GM18526 (cell line): ENCODE measurements around the gene CDKN2D.

Experiments
- POLR2A ChIP-seq: IDR thresholded peaks from 3 replicates; pipeline ENCODE4 v1.6.1; 2011; ENCODE audit not compliant: insufficient read length; ENCODE audit errors: extremely low read depth

CDKN2D gene

GRCh38 chr19:10587839-10588150 is 19.0 kb upstream of the CDKN2D start:
- no peak for TF ChIP-seq POLR2A

GRCh38 chr19:10587022-10587838 is 18.5 kb upstream of the CDKN2D start, which contains the start of gene AP1M2:
TSS of gene AP1M2 (minus strand) at chr19:10587312. CDS start at chr19:10587231, 81 bp downstream.
- TF ChIP-seq POLR2A = no peak

GRCh38 chr19:10586396-10586795 is 17.6 kb upstream of the CDKN2D start:
- no peak for TF ChIP-seq POLR2A

GRCh38 chr19:10583036-10583776 is 14.4 kb upstream of the CDKN2D start:
- TF ChIP-seq POLR2A = no peak

- TF ChIP-seq POLR2A = no peak
Measured at GRCh38 chr19:10582091-10582490, 13.3 kb upstream of the CDKN2D start.

GRCh38 chr19:10580979-10581631 is 12.3 kb upstream of the CDKN2D start:
- no peak for TF ChIP-seq POLR2A

GRCh38 chr19:10577951-10578350 is 9.2 kb upstream of the CDKN2D start:
- no peak for TF ChIP-seq POLR2A

GRCh38 chr19:10575011-10575716 is 6.4 kb upstream of the CDKN2D start:
- no peak for TF ChIP-seq POLR2A

GRCh38 chr19:10574462-10574861 is 5.7 kb upstream of the CDKN2D start:
- no peak for TF ChIP-seq POLR2A

GRCh38 chr19:10568062-10568825 is 535 bp downstream of the CDKN2D start:
- no peak for TF ChIP-seq POLR2A

GRCh38 chr19:10567656-10568055 is 1.1 kb downstream of the CDKN2D start:
- no peak for TF ChIP-seq POLR2A

- no peak for TF ChIP-seq POLR2A
Measured at GRCh38 chr19:10566658-10567410, 1.9 kb downstream of the CDKN2D start.

- no peak for TF ChIP-seq POLR2A
Measured at GRCh38 chr19:10566408-10566657, 2.4 kb downstream of the CDKN2D start.

- peak; percentile 86 for TF ChIP-seq POLR2A
Measured at GRCh38 chr19:10565567-10566407, 3.0 kb downstream of the CDKN2D start, which contains the start of gene KRI1. TSS of gene KRI1 (minus strand) at chr19:10566010. CDS start at chr19:10565999, 11 bp downstream.
